Fibroblast of the conjunctiva (primary cell): ENCODE data around the gene CRACR2A.

Source experiments
- DNase-seq: peaks from one replicate; pipeline ENCODE4 v3.0.0-alpha.2; 2010; ENCODE audit warnings: low read depth

Gene CRACR2A

GRCh38 chr12:3681595-3682061, 71.3 kb downstream of the CRACR2A start:
- DNase-seq: no peak

GRCh38 chr12:3680919-3681594, 71.9 kb downstream of the CRACR2A start:
- no peak for DNase-seq

GRCh38 chr12:3679831-3680230, 73.1 kb downstream of the CRACR2A start:
- DNase-seq: no peak

- DNase-seq: no peak
Observed at GRCh38 chr12:3677609-3678008, 75.3 kb downstream of the CRACR2A start.

GRCh38 chr12:3673981-3674708, 78.8 kb downstream of the CRACR2A start:
- no peak for DNase-seq

GRCh38 chr12:3672113-3672509, 80.8 kb downstream of the CRACR2A start:
- DNase-seq: no peak

GRCh38 chr12:3671330-3672112, 81.4 kb downstream of the CRACR2A start:
- DNase-seq: no peak

GRCh38 chr12:3670083-3670620, 82.8 kb downstream of the CRACR2A start:
- no peak for DNase-seq

- DNase-seq: no peak
Observed at GRCh38 chr12:3669594-3669993, 83.3 kb downstream of the CRACR2A start.

- DNase-seq: no peak
Observed at GRCh38 chr12:3668479-3669165, 84.3 kb downstream of the CRACR2A start.

- DNase-seq: no peak
Observed at GRCh38 chr12:3667485-3667884, 85.4 kb downstream of the CRACR2A start.

GRCh38 chr12:3666441-3666840, 86.5 kb downstream of the CRACR2A start:
- no peak for DNase-seq

- DNase-seq: no peak
Observed at GRCh38 chr12:3662521-3662921, 90.4 kb downstream of the CRACR2A start.

- no peak for DNase-seq
Observed at GRCh38 chr12:3661028-3661427, 91.9 kb downstream of the CRACR2A start.

GRCh38 chr12:3658327-3659163, 94.4 kb downstream of the CRACR2A start:
- no peak for DNase-seq

- no peak for DNase-seq
Observed at GRCh38 chr12:3656946-3657622, 95.8 kb downstream of the CRACR2A start.

- DNase-seq: no peak
Observed at GRCh38 chr12:3655328-3655900, 97.5 kb downstream of the CRACR2A start.

- DNase-seq: no peak
Observed at GRCh38 chr12:3651585-3652424, 101.1 kb downstream of the CRACR2A start.

- DNase-seq: no peak
Observed at GRCh38 chr12:3647504-3647903, 105.4 kb downstream of the CRACR2A start.
